NCI-H526 (cell line): ENCODE measurements around the gene NTNG2.

Source experiments
- DNase-seq, 2 experiments: peaks; one replicate each; lab custom pipeline; 2025; lab: John Stamatoyannopoulos, UW

Gene NTNG2

GRCh38 chr9:132235894-132236661, 74.2 kb downstream of the NTNG2 start:
- DNase-seq, result peak; percentile 39 to 87

GRCh38 chr9:132236662-132237311, 74.9 kb downstream of the NTNG2 start:
- no peak for DNase-seq

- no peak for DNase-seq
These were observed 75.6 kb downstream of the NTNG2 start for GRCh38 chr9:132237481-132237880.

DNA sequence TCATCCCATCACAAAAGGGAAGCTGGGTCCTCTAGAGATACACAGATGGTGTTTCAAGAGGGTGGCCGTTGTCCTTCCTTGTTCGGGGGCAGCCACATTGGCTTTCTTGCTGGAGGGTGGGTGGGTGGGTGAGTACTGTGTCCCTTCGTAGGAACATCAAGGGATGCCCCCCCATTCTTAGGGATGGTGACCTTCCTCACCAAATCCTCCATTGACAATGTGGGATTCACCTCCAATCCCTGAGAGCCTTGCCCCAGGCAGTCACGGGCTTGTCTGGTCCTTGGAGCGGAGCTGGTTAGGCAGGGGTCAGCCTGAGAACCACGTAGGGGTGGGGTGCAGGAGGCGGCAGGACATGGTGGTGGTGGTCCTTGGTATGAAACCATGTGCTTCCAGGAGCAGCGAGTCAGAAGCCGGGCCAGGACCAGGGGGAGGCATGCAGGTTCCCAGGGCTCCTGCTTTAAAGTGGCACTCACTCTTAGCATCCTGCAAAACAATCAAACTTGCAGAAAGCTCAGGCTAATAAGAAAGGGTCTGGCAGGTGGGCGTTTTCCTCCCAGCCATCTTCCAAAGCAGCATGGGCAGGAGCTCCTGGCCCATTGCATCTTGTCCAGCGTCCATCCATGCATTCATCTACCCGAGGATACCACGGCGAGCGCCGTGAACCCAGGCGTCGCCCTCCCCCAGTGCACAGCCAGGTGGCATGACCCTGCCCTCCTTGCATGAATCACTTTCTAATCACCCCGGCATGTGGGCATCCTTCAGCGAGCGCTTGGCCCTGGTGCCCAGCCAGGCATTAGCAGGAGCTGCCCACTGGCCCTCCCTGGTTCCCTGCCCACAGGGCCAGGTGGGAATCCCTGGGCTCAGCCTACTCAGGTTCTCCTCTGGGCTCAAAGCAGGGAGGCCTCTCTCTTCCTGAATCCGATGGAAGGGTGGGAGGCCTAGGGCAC, 76.4 kb downstream of the NTNG2 start:
- no peak for DNase-seq

GRCh38 chr9:132238992-132239391, 77.1 kb downstream of the NTNG2 start:
- DNase-seq, result no peak

DNA sequence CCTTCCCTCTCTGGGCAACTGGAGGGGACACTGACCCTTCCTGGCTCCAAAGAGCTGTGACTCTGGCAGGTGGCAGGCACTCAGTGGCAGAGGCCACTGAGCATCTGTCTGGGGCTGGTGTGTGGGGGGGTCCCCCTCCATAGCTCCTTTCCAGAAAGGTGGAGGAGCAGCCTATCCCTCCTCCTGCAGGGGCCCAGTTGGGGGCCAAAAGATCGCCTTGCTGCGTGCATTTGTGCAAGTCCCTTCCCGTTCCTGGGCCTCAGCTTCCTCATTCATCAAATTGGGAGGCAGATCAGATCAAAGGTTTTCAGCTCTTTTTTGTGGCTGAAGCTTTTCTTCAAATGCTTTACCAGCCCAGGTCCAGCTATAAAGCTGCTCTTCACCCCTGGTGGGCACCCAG, 77.7 kb downstream of the NTNG2 start:
- no peak for DNase-seq

DNA sequence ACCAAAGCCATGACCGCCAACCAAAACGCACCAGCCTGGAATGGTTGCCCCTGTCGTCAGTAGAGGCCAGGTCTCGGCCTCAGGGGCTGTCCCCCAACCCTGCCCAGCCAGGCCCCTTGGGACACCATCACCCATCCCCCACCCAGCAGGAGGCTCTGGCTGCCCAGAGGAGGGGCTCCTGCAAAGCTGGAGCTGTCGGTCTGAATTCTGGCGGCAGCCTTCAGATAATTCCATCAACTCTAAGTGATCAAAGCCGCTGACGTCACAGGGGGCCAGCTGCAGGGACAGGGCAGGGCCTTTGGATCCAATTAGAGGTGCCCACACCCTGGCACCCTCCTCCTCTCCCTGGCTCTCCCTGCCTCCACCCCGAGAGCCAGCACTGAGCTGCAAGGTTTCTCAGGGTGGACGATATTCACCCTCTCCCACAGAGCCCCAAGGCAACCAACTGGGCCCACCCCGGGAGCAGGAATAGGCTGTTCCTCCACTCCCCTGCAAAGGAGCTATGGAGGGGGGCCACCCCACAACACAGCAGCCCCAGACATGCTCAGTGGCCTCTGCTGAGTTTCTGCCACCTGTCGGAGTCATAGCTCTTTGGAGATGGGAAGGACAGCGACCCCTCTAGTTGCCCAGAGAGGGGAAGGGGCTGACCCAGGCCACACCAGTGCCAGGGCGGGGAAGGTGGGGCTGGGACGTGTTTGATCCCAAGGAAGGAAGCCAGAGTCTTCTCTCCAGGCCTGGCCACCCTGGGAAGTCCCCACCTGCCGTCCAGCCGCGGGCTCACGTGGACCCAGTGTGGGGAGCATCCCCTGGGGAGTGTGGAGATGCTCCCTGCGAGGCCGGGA, 78.4 kb downstream of the NTNG2 start:
- no peak for DNase-seq

- DNase-seq, result peak; percentile 66 to 95
These were observed 79.1 kb downstream of the NTNG2 start for GRCh38 chr9:132240841-132241482.

GRCh38 chr9:132241483-132241839, 79.6 kb downstream of the NTNG2 start:
- no peak for DNase-seq

- peak in 1 of 2 experiments; percentile 32 for DNase-seq
These were observed 80.2 kb downstream of the NTNG2 start for GRCh38 chr9:132241840-132242620.

DNA sequence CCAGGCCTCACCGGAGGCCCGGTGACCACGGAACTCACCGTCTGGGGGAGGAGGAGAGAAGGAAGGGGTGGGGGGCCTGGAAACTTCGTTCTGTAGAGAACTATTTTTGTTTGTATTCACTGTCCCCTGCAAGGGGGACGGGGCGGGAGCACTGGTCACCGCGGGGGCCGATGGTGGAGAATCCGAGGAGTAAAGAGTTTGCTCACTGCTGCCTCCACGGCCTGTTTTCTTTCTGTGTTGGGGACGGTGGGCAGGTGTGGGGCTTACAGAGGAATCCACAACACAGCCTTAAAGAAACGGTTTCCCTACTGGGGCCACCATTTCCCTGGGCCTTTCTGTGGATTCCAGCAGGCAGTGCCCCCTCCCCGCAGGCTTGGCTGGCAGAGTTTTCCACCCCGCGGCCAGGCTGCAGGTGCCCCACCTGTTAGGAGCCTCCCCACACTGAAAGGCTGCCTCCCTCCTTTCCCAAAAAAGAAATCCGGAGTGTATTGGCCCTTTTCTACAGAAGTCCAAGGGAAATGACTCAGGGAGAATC, 80.8 kb downstream of the NTNG2 start:
- DNase-seq, result peak in 1 of 2 experiments; percentile 38

- peak in 1 of 2 experiments; percentile 62 for DNase-seq
These were observed 81.6 kb downstream of the NTNG2 start for GRCh38 chr9:132243156-132244074.

- no peak for DNase-seq
These were observed 83.0 kb downstream of the NTNG2 start for GRCh38 chr9:132244582-132245455.

GRCh38 chr9:132245465-132245864, 83.6 kb downstream of the NTNG2 start:
- no peak for DNase-seq

DNA sequence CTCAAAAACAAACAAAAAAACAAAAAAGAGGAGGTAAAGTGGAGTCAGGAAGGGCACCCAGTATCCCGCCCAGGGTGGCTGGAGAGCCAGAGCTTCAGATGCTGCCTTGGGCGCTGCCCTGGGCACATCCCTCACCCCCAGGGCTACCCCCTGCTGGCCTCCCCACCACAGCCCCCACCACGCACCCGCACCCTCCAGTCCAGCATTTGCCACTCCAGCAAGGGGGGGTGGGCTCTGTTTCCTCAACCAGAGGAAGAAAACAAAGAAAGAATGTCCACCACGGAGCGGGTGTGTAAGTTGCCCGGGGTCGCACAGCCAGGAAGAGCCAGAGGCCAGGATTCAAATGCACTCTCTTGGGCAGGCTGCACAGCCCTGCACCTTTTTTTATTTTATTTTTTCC, 86.1 kb downstream of the NTNG2 start:
- no peak for DNase-seq

DNA sequence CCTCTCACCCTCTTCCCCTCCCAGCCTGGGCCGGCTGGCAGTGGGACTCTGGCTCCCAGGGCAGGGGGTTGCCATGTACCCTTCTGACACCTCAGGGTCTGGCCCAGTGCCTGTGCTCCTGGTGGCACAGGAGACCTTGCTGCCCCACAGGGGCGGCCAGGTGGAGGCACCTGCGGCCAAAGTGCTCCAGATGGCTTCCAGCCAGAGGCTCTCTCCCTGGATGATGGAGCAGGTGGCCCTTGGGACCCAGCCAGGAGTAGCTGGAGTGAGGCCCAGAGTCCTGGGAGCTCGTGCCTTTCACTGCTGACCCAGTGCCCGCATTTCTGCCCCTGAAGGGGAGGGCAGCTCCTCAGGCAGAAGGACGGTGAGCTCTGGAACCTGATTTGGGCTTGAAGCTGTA, 87.3 kb downstream of the NTNG2 start:
- no peak for DNase-seq

GRCh38 chr9:132249690-132250089, 87.8 kb downstream of the NTNG2 start:
- DNase-seq, result no peak
